WTC11 (cell line): ENCODE data around the gene PTPRS. TPM values are rescaled to one million over a fixed set of nuclear protein-coding genes. Genes with fewer than 3 reads are reported as not detected.

Source experiments
- ATAC-seq: fragments of 200-7000 bp; cut with Tn5 transposase; 2 replicates; pipeline ENCODE4 v1.10.0; 2021; ENCODE audit warnings: mild to moderate bottlenecking, moderate library complexity
- CTCF ChIA-PET: fragments of 300-600 bp; sonication (Branson Sonifier 250); formaldehyde crosslinking; loops from one replicate; lab custom pipeline; 2021; ENCODE audit warnings: antibody characterized with exemption; lab: Charles Lee
- POLR2A ChIA-PET: fragments of 350-600 bp; sonication (Branson Sonifier 250); formaldehyde crosslinking; loops from one replicate; lab custom pipeline; 2021; ENCODE audit warnings: antibody characterized with exemption; lab: Charles Lee
- DNase-seq: peaks from one replicate; pipeline ENCODE4 v3.0.0; 2021; ENCODE audit warnings: low spot score
- H3K27ac Mint-ChIP-seq: 2 replicates; pipeline ENCODE4 v1.8.0; 2021; ENCODE audit warnings: mixed read lengths
- H3K27me3 Mint-ChIP-seq: 2 replicates; pipeline ENCODE4 v1.8.0; 2021; ENCODE audit warnings: low read depth, mild to moderate bottlenecking, moderate library complexity, mixed read lengths
- H3K36me3 Mint-ChIP-seq: 2 replicates; pipeline ENCODE4 v1.8.0; 2021; ENCODE audit warnings: mixed read lengths
- H3K4me1 Mint-ChIP-seq: 2 replicates; pipeline ENCODE4 v1.8.0; 2022; ENCODE audit warnings: mixed read lengths
- H3K4me3 Mint-ChIP-seq: 2 replicates; pipeline ENCODE4 v1.8.0; 2021; ENCODE audit warnings: mild to moderate bottlenecking, moderate library complexity, mixed read lengths
- H3K9me3 Mint-ChIP-seq: 2 replicates; pipeline ENCODE4 v1.8.0; 2021; ENCODE audit warnings: mixed read lengths
- AFF4 ChIP-seq: sonication (generic); formaldehyde crosslinking; IDR thresholded peaks from 2 replicates; pipeline ENCODE4 v1.8.1; 2023; ENCODE audit warnings: mild to moderate bottlenecking, missing genetic modification reagents, borderline replicate concordance
- ARID4B ChIP-seq: sonication (generic); formaldehyde crosslinking; IDR thresholded peaks from 2 replicates; pipeline ENCODE4 v1.8.0; 2023; ENCODE audit warnings: missing genetic modification reagents, mild to moderate bottlenecking, borderline replicate concordance
- ATF1 ChIP-seq: sonication (generic); formaldehyde crosslinking; IDR thresholded peaks from 2 replicates; pipeline ENCODE4 v1.8.1; 2023; ENCODE audit warnings: mild to moderate bottlenecking, moderate library complexity, missing genetic modification reagents
- CTCF ChIP-seq: fragments of 200-600 bp; IDR thresholded peaks from 2 replicates; pipeline ENCODE4 v1.8.0; 2022; ENCODE audit warnings: antibody characterized with exemption
- E2F1 ChIP-seq: sonication (generic); formaldehyde crosslinking; IDR thresholded peaks from 2 replicates; pipeline ENCODE4 v1.8.0; 2022; ENCODE audit warnings: mild to moderate bottlenecking, missing genetic modification reagents
- E2F5 ChIP-seq: sonication (generic); formaldehyde crosslinking; IDR thresholded peaks from 2 replicates; pipeline ENCODE4 v1.8.1; 2022; ENCODE audit warnings: mild to moderate bottlenecking, moderate library complexity, missing genetic modification reagents
- FOXK1 ChIP-seq: sonication (generic); formaldehyde crosslinking; IDR thresholded peaks from 2 replicates; pipeline ENCODE4 v1.8.0; 2022; ENCODE audit warnings: mild to moderate bottlenecking, moderate library complexity, missing genetic modification reagents
- JUN ChIP-seq: sonication (generic); formaldehyde crosslinking; IDR thresholded peaks from 2 replicates; pipeline ENCODE4 v1.8.0; 2023; ENCODE audit warnings: mild to moderate bottlenecking, missing genetic modification reagents
- KAT7 ChIP-seq: sonication (generic); formaldehyde crosslinking; IDR thresholded peaks from 2 replicates; pipeline ENCODE4 v1.8.1; 2023; ENCODE audit warnings: missing genetic modification reagents, mild to moderate bottlenecking, borderline replicate concordance
- MAX ChIP-seq: sonication (generic); formaldehyde crosslinking; IDR thresholded peaks from 2 replicates; pipeline ENCODE4 v1.8.0; 2022; ENCODE audit warnings: mild to moderate bottlenecking, missing genetic modification reagents
- NFE2L1 ChIP-seq: sonication (generic); formaldehyde crosslinking; IDR thresholded peaks from 2 replicates; pipeline ENCODE4 v1.8.1; 2023; ENCODE audit warnings: missing genetic modification reagents
- NR1H2 ChIP-seq: sonication (generic); formaldehyde crosslinking; IDR thresholded peaks from 2 replicates; pipeline ENCODE4 v1.9.0; 2021; ENCODE audit warnings: mild to moderate bottlenecking, moderate library complexity, missing genetic modification reagents
- STAT6 ChIP-seq: sonication (generic); formaldehyde crosslinking; conservative IDR thresholded peaks from 2 replicates; pipeline ENCODE4 v1.8.1; 2023; ENCODE audit warnings: mild to moderate bottlenecking, low read depth, missing genetic modification reagents, moderate library complexity
- TEAD1 ChIP-seq: sonication (generic); formaldehyde crosslinking; IDR thresholded peaks from 2 replicates; pipeline ENCODE4 v1.8.0; 2022; ENCODE audit warnings: mild to moderate bottlenecking, missing genetic modification reagents
- ZNF263 ChIP-seq: sonication (generic); formaldehyde crosslinking; IDR thresholded peaks from 2 replicates; pipeline ENCODE4 v1.8.1; 2022; ENCODE audit warnings: low read depth, mild to moderate bottlenecking, moderate library complexity, missing genetic modification reagents
- ZNF423 ChIP-seq: fragments of 250-450 bp; sonication (Bioruptor Pico); IDR thresholded peaks from 2 replicates; pipeline ENCODE4 v2.1.2; 2022; ENCODE audit warnings: mild to moderate bottlenecking, moderate library complexity
- ZNF425 ChIP-seq: fragments of 250-450 bp; sonication (Bioruptor Pico); conservative IDR thresholded peaks from 2 replicates; pipeline ENCODE4 v1.9.0; 2021; ENCODE audit warnings: mild to moderate bottlenecking
- total RNA-seq: library from RNA; stranded (reverse); gene quantifications from 3 replicates; pipeline ENCODE4 v1.2.3, GENCODE V29; 2021

Gene PTPRS
- total RNA-seq, 1 experiment from 2014 or later: 201 TPM

- TF ChIP-seq FOXK1 (CRISPR knock-in tag) (no peak), E2F1 (CRISPR knock-in tag) (no peak), E2F5 (CRISPR knock-in tag) (no peak), AFF4 (CRISPR knock-in tag) (no peak), ZNF423 (CRISPR knock-in tag) (no peak)
These were observed 43.9 kb downstream of the PTPRS start (continued) for GRCh38 chr19:5296457-5297271.

- H3K4me3 Mint-ChIP-seq: no peak overlapping the region
- H3K9me3 Mint-ChIP-seq: no peaks in the 10 kb centered on the region
- POLR2A ChIA-PET: no interaction called here
- DNase-seq (no peak), ATAC-seq (no peak)
- CTCF ChIA-PET: interaction anchor here (0.5 kb wide), 1 partner anchor 147 kb away, joined by 3 read pairs; no protein-coding TSS in a partner anchor
- H3K27me3 Mint-ChIP-seq: no peaks in the 10 kb centered on the region
- no peak overlapping the region for H3K27ac Mint-ChIP-seq
- peaks cover 20% of the 10 kb centered on the region for H3K4me1 Mint-ChIP-seq
- H3K36me3 Mint-ChIP-seq: peaks cover 6% of the 10 kb centered on the region; the same call in 1 of the 2 replicates
- TF ChIP-seq TEAD1 (CRISPR knock-in tag) (no peak), KAT7 (CRISPR knock-in tag) (no peak), NFE2L1 (CRISPR knock-in tag) (no peak), STAT6 (CRISPR knock-in tag) (no peak), CTCF (no peak), JUN (CRISPR knock-in tag) (no peak), MAX (CRISPR knock-in tag) (no peak), NR1H2 (no peak), ZNF425 (CRISPR knock-in tag) (no peak), ARID4B (no peak), ATF1 (CRISPR knock-in tag) (no peak), ZNF263 (CRISPR knock-in tag) (no peak)
These were observed 44.6 kb downstream of the PTPRS start for GRCh38 chr19:5296021-5296420.
